Small intestine (tissue), 7 donors: Measurements from ENCODE around the gene CEMIP. TPM values are rescaled to one million over a fixed set of nuclear protein-coding genes. Genes with fewer than 3 reads are reported as not detected.

ENCODE experiments used
- DNase-seq, 2 donors: peaks; one replicate each; pipeline versions ENCODE4 v3.0.0 to v3.0.0-alpha.2; 2013
- FAIRE-seq: peaks from 2 replicates; lab custom pipeline; 2012; peaks lifted over from hg19 to GRCh38; lab: Jason Lieb, UNC
- H3K27ac ChIP-seq, 3 donors: one replicate each; pipeline ENCODE4 v1.5.1; 2013; ENCODE audit warnings: low read length in 2 of 3, mild to moderate bottlenecking in 2 of 3, control low read depth in 1 of 3, inconsistent platforms in 1 of 3, low read depth in 1 of 3, moderate library complexity in 1 of 3
- H3K27me3 ChIP-seq, 3 donors: one replicate each; pipeline ENCODE4 v1.6.1; 2013; ENCODE audit warnings: low read length in 3 of 3, inconsistent platforms in 1 of 3; ENCODE audit not compliant: control insufficient read depth in 3 of 3, insufficient read depth in 3 of 3
- H3K36me3 ChIP-seq, 3 donors: one replicate each; pipeline ENCODE4 v1.6.1; 2013; ENCODE audit warnings: low read length in 3 of 3, inconsistent platforms in 1 of 3, low read depth in 1 of 3, mild to moderate bottlenecking in 1 of 3, moderate library complexity in 1 of 3; ENCODE audit not compliant: control insufficient read depth in 3 of 3, insufficient read depth in 2 of 3
- H3K4me1 ChIP-seq, 3 donors: one replicate each; pipeline ENCODE4 v1.6.1; 2013; ENCODE audit warnings: low read length in 2 of 3, inconsistent platforms in 1 of 3, low read depth in 1 of 3, mild to moderate bottlenecking in 1 of 3, moderate library complexity in 1 of 3; ENCODE audit not compliant: control insufficient read depth in 3 of 3, insufficient read depth in 2 of 3
- H3K4me3 ChIP-seq, 3 donors: one replicate each; pipeline ENCODE4 v1.5.1; 2013; ENCODE audit warnings: low read length in 3 of 3, control low read depth in 1 of 3, inconsistent platforms in 1 of 3, low read depth in 1 of 3, mild to moderate bottlenecking in 1 of 3, moderate library complexity in 1 of 3
- H3K9me3 ChIP-seq, 2 donors: one replicate each; pipeline ENCODE4 v1.6.1; 2013; ENCODE audit warnings: low read depth in 1 of 2, low read length in 1 of 2; ENCODE audit not compliant: control insufficient read depth in 2 of 2, insufficient read depth in 1 of 2
- WGBS, 3 donors: extraction: QIAGEN DNeasy Blood & Tissue Kit; methylation state at CpG; one replicate each; pipeline ENCODE4 v1.1.7; 2013; 5-methylcytosine and 5-hydroxymethylcytosine counted together
- polyA plus RNA-seq, 4 donors: library from polyadenylated mRNA; stranded (reverse) in 3 of 4; unstranded in 1 of 4; fragments of 200-250 nt in 3 of 4; fragments of 120-200 nt in 1 of 4; gene quantifications; one replicate each; pipeline versions ENCODE4 v1.2.1 to v1.2.3, GENCODE V29; 2013
- donor health status: healthy with polysubstance abuse.
- donor health status: control.
- donor health status: control.
- donor health status: Bipolar disorder and iron deficiency.
- donor health status: healthy.

CEMIP gene
- polyA plus RNA-seq, 4 donors: 0.27 to 1.4 (median 0.93) TPM

- Histone ChIP-seq H3K4me3 (no peak overlapping the region), H3K27me3 (no peaks in the 10 kb centered on the region), H3K27ac (no peak overlapping the region), H3K4me1 (no peaks in the 10 kb centered on the region), H3K36me3 (no peaks in the 10 kb centered on the region), H3K9me3 (no peaks in the 10 kb centered on the region)
- peak in 1 of 2 donors; percentile 48 for DNase-seq
- no peak for FAIRE-seq
- 36 to 60% (median 47%) methylated on average over 3 of the region's 3 CpGs for WGBS, 3 donors
Observed at GRCh38 chr15:80816049-80816653, 37.0 kb downstream of the CEMIP start.

DNA sequence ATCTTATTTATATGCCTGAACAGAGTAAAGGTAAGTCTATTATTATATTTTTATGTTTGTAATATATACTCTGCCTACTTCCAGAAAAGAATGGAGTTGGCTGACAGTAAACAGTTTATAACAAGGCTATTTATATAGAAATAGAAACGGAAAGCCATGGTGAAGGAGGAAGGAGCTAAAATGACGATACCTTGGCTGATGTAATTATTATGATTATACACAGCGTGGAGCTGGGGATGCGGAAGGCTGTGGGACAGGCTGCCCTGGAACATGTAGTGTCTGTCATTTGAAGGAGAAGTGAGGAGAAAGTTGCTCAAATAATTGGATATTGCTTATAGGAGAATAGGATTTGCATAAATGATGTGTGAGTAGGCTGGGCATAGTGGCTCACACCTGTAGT, 37.8 kb downstream of the CEMIP start:
- FAIRE-seq: no peak
- DNase-seq: no peak
- Histone ChIP-seq H3K27me3 (no peaks in the 10 kb centered on the region), H3K36me3 (no peaks in the 10 kb centered on the region), H3K9me3 (no peaks in the 10 kb centered on the region), H3K4me1 (no peaks in the 10 kb centered on the region), H3K27ac (peak overlapping the region in 1 of 3 donors; percentile 18), H3K4me3 (no peak overlapping the region)
- WGBS, 3 donors: 30 to 42% (median 40%) methylated on average over 4 of the region's 4 CpGs

DNA sequence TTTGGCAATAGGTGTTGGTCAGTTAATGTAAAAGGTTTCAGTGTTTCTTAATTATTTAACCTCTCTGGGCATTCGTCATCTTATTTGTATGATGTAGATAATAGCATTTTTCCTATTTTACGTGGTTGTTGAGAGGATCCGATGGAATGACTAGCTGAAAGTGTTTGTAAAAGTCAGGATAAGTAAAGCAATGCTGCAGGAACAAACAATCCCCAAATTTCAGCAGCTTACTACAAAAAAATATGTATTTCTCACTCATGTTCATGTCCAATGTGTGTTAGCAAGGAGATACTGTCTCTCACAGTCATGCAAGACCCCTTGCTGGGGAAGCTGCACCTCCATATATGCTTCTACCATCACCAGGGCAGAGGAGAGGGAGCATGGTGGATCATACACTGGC, 38.7 kb downstream of the CEMIP start:
- no peak for DNase-seq
- 87 to 94% (median 93%) methylated on average over 3 of the region's 3 CpGs for WGBS, 3 donors
- Histone ChIP-seq H3K4me3 (no peak overlapping the region), H3K9me3 (no peaks in the 10 kb centered on the region), H3K4me1 (no peaks in the 10 kb centered on the region), H3K27me3 (no peaks in the 10 kb centered on the region), H3K27ac (no peak overlapping the region), H3K36me3 (no peaks in the 10 kb centered on the region)
- FAIRE-seq: no peak

DNA sequence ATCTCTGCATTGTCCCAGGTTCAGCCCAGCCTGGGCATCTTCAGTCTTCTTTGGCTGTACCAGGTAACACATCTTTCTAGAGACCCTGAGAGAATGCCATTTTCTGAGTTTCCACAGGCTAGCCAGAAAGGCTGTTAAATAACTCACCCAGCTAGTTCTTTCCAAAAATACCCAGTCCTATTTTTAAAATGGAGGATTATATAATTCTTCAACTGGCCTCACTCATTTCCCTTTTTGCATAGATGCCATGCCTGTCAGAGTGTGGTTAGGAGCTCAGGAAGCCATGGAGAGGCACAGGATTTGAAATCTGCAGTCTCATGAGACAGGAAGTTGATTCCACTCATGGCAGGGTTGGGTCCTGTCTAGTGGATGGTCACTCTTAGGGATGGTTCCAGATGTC, 39.8 kb downstream of the CEMIP start:
- H3K4me3 ChIP-seq: no peak overlapping the region
- no peak overlapping the region for H3K27ac ChIP-seq
- H3K4me1 ChIP-seq: no peaks in the 10 kb centered on the region
- H3K36me3 ChIP-seq: no peaks in the 10 kb centered on the region
- no peaks in the 10 kb centered on the region for H3K9me3 ChIP-seq
- FAIRE-seq (no peak), DNase-seq (no peak)
- no peaks in the 10 kb centered on the region for H3K27me3 ChIP-seq

GRCh38 chr15:80820092-80820491, 40.9 kb downstream of the CEMIP start:
- Histone ChIP-seq H3K36me3 (no peaks in the 10 kb centered on the region), H3K27me3 (no peaks in the 10 kb centered on the region), H3K4me3 (no peak overlapping the region), H3K9me3 (no peaks in the 10 kb centered on the region), H3K27ac (no peak overlapping the region), H3K4me1 (no peaks in the 10 kb centered on the region)
- no peak for FAIRE-seq
- 70 to 83% (median 74%) methylated on average over 3 of the region's 3 CpGs for WGBS, 3 donors
- DNase-seq: no peak

DNA sequence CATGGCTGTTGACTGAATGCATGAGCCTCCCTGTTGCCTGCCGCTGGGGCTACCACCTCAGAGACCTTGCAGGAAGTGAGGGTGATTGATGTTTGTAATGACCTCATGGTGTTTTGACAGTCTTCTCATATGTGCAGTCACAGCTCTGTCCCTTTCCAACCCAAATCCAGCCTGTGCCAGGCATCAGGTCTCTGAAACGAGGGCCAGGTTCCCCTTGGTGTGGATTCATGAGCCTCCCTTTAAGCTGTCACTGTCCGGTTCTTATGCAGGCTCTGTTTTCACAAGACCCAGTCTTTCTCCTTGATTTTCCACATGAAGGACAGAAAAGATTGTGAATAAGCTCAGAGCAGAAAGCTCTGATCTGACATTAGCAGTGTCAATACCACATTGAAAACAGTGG, 43.1 kb downstream of the CEMIP start:
- no peak for DNase-seq
- Histone ChIP-seq H3K36me3 (no peaks in the 10 kb centered on the region), H3K4me3 (no peak overlapping the region), H3K27ac (no peak overlapping the region), H3K9me3 (no peaks in the 10 kb centered on the region), H3K27me3 (no peaks in the 10 kb centered on the region), H3K4me1 (no peaks in the 10 kb centered on the region)
- FAIRE-seq: no peak
- WGBS, 3 donors: 70 to 88% (median 74%) methylated on average over 3 of the region's 3 CpGs

DNA sequence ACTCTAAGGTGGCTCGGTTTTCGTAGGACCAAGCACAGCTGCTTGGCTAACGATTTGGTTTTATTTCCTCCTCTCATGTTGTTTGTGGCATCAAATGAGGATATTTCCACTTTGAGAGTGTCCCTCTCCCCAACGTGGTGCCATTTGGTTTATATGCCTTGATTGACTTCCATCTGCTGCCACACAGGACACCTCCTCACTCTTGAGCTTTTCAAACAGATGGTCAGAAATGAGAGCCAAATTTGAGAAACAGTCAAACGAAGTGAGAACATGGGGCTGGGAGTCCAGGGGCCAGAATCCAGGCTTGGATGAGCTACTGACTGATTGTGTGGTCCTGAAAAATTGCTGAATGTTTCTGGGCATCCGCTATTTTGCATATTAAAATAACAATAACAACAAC, 43.5 kb downstream of the CEMIP start:
- Histone ChIP-seq H3K4me3 (no peak overlapping the region), H3K36me3 (no peaks in the 10 kb centered on the region), H3K27ac (no peak overlapping the region), H3K4me1 (no peaks in the 10 kb centered on the region), H3K9me3 (no peaks in the 10 kb centered on the region), H3K27me3 (no peaks in the 10 kb centered on the region)
- no peak for FAIRE-seq
- WGBS, 3 donors: 69 to 88% (median 74%) methylated on average over 6 of the region's 6 CpGs
- DNase-seq: no peak

- WGBS, 3 donors: 57 to 74% (median 70%) methylated on average over 6 of the region's 6 CpGs
- Histone ChIP-seq H3K36me3 (no peaks in the 10 kb centered on the region), H3K27me3 (no peaks in the 10 kb centered on the region), H3K9me3 (no peaks in the 10 kb centered on the region), H3K4me1 (no peaks in the 10 kb centered on the region), H3K4me3 (no peak overlapping the region), H3K27ac (no peak overlapping the region)
- FAIRE-seq: no peak
- no peak for DNase-seq
Observed at GRCh38 chr15:80823120-80823519, 44.0 kb downstream of the CEMIP start.

- Histone ChIP-seq H3K4me1 (no peaks in the 10 kb centered on the region), H3K36me3 (no peaks in the 10 kb centered on the region), H3K27me3 (no peaks in the 10 kb centered on the region), H3K27ac (no peak overlapping the region), H3K9me3 (no peaks in the 10 kb centered on the region), H3K4me3 (no peak overlapping the region)
- 41 to 64% (median 62%) methylated on average over 4 of the region's 4 CpGs for WGBS, 3 donors
- FAIRE-seq (no peak), DNase-seq (no peak)
Observed at GRCh38 chr15:80823995-80824394, 44.8 kb downstream of the CEMIP start.
